NCI-H774 (cell line): ENCODE measurements around the gene DNM3.

Experiments
- DNase-seq: peaks from one replicate; lab custom pipeline; 2025; lab: John Stamatoyannopoulos, UW

DNM3 gene

DNA sequence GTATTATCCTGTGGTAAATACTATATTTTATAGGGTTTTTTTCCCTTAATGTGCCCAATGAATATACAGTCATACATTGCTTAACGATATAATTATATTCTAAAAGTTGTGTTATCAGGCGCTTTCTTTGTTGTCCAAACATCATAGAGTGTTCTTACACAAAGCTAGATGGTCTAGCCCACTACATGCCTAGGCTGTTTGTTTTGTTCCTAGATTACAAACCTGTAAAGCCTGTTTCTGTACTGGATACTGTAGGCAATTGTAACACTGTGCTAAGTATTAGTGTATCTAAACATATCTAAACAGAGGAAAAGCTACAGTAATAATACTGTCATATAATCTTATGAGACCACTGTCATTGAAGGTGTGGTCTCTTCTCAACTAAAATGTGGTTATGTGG is 336.6 kb downstream of the DNM3 start:
- no peak for DNase-seq

DNA sequence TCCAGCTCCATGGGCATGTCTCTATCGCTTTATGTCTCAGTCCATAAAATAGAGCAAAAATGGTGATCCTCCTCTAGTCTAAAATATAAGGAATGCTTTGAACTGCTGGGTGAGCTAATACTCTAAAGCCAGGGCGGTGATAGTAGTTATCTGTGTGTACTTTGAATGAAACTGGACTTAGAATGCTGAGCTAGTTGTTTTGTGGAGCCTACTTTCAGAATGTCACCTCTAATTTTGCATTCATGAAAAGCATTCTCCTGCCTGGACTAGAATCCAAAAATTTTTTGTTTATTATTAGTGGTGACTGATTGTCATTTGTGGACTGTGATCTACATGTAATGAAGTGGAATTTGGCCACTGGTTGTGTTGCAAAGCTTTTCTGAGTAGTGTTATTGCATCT is 337.6 kb downstream of the DNM3 start:
- DNase-seq, result no peak

DNA sequence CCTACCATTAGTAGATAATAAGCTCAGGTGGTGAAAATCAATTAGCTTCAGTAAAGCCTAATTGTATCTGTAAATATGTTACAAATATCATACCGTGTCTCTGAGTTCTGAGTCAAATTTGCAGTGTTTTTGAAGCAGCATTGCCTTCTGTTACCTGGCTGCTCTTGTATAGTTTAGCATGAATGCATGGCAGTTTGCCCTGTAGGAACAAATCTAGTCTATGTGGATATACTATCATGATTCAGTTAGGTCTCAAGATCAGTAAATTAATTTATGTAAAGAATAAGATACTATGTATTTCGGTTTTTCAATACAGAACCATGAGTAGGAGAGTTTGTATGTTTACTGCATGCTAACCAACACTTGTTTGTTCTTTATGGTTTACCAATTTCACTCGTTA is 338.6 kb downstream of the DNM3 start:
- DNase-seq, result no peak

DNA sequence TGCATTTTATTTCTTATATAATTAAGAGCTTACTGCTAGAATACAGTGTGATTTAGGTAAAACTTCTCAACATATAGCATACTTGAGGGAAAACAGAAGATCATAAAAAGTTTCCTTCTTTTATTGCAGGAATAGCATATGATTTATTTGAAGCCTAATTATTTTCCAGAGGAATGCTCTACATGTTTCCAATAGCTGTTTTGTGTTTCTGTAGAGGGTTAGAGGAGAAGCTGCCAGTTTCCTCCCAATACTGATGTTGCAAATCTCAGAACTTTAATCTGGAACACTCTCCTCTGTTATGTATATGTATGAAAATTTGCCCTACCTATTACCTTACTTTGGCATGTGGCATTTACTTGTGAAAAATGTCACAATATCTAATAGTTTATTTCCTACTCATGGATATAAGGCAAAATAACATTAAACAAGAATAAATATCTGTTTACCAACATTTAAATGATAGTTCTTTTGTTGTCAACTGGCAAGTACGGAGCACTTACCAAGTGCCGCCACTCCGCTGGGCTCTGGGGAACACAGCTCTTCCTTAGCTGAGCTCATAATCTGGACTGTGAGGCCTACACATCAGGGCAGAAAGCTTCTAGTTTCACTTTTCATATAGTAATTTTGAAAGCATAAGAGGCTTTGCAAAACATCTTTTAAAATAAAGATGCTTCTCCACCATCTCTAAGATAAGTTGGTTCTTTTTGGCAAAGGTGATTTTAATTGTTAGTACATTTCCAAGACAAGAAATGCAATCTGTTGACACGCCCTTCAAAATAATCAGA is 339.4 kb downstream of the DNM3 start:
- no peak for DNase-seq

DNA sequence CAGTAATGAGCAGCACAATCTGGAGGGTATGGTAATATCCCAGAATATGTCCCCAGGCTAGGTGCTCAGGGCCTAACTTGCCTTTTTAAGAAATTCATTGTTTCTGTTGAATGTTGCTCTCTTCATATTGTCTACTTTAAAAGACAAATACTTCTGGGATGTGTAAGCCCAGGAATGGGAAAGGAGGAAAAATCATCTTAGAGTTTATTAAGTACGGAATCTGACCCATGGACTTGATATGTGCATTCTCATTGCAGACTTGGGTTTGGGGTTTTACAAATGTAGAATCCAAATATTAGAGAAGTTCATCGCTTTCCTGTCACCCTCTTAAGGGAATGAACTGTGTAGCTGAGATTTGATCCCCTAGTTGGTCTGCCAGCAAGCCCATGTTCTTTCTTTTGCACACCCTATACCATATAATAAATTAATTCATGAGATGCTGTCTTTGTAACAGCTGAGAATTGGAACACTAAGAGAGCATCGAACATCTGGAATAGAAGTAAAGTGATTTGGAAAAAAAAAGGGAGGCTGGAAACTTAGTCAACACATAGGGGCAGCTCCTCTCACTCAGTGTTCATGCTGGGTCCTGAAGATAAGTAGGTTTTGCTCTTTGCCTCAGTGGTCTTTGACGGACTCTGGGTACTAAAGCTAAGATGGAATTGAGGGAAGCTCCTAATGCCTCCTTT is 343.4 kb downstream of the DNM3 start:
- no peak for DNase-seq

DNA sequence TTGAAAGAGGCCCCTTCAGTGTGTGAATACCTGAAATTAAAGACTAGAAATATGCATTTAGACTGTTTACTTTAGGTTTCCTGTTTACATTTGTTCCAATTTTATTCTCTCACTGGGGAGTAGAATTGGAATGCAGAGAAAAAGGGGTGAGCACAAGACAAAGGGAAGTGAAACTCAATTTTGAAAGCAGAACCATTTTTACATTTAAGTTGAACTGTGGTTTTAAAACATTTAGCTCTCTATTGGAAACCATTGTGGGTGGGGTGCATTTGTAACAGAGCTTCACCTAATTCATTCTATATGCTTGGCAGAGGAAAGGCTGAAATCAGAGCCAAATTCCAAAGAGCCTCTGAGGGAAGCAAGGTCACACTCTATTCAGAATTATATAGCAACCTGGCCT is 343.9 kb downstream of the DNM3 start:
- no peak for DNase-seq

DNA sequence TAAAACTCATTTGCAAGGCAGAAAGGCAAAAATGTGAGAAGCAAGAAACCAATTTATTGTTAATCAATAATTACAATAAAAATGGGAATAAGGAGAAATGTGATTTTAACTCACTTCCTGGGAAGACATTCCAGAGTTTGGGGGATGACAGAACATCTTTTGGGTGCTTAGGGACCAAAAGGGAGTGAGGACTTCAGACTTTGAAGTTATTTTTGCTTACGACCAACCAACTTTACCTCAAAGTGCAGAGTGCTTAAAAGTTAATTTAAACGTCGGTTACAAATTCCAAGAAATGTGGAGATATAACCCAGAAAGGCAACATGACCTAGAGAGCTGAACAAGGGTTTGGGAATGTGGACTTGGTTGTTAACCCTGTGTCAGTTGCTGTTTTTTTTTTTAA is 344.7 kb downstream of the DNM3 start:
- no peak for DNase-seq

DNA sequence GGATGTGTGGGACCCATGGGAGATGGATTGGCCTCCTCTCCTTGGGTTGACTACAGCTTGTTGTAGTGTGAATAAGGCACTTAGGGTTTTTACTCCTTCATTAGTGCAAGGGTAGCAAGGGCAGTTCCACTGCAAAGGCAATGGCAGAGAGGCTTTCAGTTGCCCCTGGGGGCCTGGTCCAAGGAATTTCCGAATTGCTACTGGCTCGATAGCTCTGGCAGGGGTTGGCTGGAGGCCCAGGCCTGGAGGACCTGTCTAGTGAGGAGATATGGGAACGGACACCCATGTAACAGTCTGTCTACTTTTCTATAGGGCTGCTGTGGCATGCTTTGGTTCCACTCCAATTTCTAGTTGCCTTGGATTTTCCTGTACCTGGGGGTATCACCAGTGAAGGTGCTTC is 360.3 kb downstream of the DNM3 start:
- DNase-seq, result no peak

DNA sequence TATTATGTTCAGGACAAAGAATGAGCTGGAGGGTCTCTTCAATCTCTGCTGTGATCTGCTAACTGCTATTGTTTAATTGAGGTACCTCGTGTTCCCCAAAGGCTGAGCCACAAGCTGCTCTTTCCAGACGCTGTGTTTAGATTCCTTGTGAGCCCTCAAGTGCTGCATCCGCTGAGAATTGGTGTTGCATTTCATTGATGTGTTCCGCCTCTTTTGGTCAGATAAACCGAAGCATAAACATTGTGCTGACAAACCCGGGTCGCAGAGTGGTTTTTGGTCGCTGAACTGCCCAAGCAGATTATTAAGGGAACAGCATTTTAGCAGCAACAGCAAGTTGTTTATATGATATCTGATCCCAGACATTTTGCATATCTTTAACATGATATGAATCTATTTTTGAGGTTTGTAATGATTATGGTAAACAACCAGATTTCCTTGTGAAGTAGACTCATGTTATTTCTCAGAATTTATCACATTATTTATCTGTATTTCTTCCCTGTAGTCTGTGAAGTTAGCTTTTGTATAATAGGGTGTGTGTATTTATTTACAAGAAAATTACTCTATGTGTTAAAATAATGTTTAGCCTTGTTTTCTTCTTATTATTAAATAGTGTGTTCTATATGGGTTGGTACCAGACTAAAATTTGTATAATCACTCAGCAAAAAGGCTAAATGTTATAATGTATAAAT is 362.0 kb downstream of the DNM3 start:
- DNase-seq, result no peak

DNA sequence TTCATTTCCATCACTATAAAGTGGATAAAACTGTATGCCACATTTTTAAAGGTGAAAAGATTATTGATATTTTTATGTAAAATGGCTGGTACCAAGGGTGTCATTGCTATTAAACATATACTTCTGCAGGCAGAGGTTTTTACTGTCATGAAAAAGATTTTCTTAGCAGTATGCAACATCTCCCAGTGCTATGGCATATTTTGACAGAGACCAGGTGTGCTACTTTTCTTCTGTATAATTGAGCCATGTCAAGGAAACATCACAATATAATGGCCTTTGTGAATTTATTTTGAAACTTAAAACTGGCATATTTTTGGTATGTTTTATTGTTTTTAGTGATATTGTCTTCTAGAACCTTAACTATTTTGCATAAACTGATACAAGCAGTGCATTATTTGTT is 362.6 kb downstream of the DNM3 start:
- no peak for DNase-seq

DNA sequence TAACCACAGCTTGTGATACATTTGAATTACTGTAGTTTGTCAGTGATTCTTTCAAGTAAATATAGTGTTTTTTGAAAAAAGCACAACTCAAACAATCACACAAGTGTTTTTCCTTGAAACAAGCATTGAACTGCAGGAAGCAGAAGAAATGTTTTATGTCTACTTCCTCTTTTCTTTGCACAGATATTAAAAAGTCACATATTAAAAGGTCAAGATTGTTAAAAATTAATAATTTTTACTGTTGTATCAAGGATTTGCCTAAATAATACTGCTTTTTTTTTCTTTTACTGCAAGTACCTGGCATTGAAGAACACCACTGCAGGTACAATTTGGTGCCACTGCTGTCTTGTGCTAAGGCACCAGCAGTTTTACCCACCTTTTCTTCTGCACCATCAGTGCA is 365.0 kb downstream of the DNM3 start:
- no peak for DNase-seq

DNA sequence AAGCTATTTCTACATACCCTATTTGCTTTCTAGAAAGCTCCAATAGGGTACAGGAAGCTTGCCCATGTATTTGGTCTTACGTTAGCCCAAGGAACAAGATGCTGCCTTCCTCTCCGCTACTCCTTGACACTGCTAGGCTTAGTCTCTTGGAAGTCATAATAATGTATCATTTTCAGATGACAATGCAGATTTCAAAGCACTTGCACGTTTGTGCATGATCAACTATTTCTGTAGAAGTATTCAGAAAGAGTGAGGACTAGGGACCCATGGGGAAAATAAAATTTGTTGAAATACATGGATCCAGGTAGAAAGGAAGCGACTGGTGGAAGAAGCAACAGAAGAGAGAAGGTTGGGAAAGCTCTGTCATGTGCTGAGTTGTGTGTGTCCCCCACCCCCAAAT is 367.3 kb downstream of the DNM3 start:
- DNase-seq, result no peak

DNA sequence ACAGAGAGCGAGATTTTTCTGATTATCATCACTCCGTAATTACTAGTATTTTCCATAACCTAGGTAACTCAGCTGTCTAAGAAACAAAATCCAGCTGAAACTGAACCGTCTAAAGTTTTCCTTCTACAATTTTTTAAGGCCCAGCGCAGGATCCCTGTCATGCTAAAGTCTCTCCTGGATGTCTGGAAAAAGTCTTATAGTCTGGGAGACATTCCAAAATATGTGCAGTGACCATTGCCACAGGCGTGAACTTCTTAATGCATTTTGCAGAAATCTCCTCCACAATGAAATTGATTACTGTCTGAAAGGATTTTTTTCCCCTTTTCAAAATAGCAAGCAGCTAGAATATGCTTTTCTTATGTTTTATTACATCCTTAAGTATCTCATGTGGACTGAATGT is 369.9 kb downstream of the DNM3 start:
- no peak for DNase-seq

DNA sequence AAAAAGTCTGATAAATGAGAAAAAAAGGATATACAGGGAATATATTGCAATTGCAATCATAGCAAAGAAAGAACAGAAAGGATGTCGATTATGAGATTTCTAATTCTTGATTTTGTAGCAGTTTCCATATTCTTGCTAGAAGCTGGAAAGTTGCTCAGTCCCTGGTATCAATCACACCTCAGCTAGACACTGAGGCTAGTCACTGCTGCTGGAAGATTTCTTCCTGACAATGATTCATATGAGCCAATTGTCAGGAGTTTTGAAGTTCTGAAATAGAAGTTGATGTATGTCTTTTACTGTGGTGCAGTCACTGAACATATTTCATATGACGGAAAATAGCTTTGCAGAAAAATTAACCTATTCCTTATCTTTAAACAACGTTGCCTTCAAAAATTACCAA is 370.8 kb downstream of the DNM3 start:
- no peak for DNase-seq

DNA sequence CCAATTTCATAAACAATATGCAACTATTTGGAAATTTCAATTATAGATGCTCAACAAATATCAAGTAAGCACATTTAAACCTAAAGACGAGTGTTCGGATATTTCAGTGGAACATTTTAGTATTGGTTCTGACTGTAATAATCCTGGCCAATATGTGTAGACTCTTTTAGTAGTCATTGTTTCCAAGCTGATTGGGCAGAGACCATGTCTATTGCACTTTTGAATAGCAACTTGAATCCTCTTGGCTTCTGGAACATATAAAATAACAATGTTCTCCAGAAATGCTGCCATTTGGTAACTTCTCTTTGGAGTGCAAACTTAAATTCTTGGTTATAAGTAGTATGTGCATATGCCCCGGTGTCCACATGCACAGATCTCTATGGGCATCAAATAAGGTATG is 373.7 kb downstream of the DNM3 start:
- DNase-seq, result no peak

DNA sequence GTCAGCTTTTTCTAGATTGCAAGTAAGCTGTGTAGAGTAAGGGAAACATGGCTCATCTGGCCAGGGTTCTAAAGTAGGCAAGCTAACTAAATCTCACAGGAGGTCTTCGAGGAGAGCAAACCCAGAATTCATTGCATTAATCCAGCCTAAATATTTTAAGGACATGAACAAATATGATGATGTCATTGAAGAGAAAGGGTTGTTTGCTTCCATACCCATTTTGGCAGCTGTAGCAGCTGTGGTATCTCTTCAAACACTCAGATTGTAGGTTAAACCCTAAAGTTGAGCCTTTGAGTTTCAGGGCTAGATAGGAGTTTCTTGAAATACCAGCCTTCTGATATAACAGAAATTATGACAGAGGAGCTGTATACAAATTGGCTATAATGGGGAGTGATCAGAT is 378.7 kb downstream of the DNM3 start:
- no peak for DNase-seq

DNA sequence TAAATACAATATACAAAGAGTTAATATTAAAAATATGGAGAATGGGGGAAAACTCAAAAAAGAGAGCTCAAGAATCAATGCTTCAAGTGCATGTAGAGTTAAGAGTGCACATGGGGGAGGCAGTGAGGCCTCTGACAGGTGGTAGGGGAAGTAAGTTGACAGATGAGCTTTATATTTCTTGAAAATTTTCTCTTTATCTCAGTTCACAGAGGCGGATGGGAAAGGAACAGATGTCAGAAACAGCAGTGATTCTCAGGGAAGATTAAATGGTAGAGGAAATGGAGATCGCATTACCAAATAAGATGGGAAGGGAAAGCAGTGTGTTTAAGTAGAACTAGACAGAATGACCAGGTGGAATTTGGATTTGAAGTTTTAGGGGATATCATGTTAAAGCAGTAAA is 379.1 kb downstream of the DNM3 start:
- DNase-seq, result no peak

DNA sequence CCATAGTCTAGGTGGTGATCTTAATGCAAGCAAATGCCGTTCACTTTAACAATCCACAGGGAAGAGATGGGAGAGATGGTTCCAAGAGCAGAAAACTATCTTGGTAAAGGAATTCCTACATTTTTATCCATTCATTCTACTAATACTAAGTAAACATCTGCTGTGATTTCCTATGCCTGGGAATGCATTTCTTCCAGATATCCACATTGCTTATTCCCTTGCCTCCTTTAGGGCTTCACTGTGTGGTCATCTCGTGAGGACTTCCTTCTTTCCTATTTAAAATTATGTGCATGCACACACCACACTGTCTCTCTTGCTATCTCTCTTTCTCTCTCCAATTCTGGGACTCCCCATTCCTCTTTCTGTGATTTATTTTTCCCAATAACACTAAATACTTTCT is 380.1 kb downstream of the DNM3 start:
- no peak for DNase-seq

DNA sequence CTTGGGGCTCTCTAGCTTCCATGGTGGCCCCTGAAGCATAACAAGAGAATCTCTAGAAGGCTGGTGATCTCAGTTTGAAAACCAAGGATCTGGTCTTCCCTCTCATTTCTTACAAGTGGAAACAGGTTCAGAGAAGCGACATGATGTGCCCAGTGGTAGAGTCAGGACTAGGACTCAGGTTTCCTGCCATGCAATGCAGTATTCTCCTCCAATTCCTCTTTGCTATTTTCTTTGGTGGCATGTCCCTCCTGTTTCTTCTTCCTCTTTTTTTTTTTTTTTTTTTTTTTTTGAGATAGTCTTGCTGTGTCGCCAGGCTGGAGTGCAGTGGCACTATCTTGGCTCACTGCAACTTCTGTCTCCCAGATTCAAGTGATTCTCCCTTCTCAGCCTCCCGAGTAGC is 383.6 kb downstream of the DNM3 start:
- no peak for DNase-seq

DNA sequence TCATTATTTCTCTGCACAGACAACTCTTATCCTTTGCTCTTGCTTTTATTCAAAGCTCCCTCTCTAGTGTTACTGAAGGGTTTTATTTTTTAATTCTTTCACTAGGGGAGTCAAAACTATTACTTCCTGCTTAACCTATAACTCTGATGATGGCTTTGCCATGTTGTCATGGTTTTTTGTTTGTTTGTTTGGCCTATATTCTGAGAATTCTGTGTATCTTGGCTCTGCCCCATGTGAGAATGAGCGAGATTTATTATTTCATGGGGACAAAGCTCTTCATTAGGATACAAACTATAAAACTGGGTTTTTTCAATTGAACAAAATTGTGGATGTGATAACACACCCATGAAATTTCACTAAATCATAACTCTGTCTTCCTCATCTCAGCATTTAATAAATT is 388.6 kb downstream of the DNM3 start:
- no peak for DNase-seq

DNA sequence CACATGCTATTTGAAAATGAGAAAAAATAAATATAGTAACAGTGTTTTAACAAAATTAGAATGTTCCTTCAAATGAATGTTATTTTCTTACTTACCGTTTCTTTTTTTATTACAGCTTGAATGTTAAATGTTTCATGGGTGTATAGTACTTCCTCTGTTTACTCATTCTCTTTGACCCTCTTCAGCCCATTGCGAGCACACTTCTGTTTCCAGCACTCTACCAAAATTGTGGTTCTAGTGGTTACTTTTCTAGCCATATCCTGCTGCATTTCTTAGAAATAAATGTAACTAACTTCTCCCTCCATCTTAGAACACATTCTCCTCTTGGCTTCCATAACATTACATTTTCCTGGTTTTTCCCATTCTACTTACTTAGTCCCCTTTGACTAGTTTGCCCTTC is 389.2 kb downstream of the DNM3 start:
- no peak for DNase-seq

DNA sequence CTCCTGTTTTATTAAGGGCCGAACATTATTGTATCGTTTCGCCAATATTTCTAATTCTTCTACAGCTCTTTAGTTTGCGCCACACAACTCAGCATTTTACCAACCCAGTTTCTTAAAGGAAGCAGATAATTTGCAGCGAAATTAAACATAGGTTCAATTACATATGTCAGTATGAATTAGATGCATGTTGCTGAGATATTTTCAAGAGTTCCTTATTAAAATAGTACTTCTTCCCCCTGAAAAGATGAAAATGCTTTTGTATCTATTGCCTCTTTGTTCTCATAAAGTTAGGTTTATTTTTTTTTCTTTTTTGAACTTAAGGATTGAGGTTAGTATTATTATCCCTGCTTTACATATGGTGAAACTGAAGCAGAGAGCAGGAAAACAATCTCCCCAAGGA is 395.7 kb downstream of the DNM3 start:
- no peak for DNase-seq

DNA sequence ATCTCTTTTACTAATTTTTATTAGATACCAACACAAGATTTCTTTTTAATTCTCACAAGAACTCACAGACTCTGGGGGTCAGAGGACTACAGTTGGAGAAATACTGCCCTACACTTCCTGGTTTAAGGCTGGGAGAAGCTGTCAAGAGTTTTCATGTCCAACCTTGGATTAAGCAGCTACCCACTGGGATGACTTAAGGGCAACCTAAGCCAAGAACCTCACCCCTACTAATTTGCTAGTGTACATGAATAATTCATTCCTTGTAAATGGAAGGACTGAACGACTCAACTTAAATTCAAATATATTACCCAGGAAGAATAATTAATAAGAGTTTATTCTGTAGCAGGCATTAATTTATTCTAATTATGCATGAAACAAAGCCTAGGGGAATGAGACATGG is 396.9 kb downstream of the DNM3 start:
- DNase-seq, result no peak
